Liver (tissue), 3 donors: ENCODE results near the gene TMOD2.

Experiments used
- CTCF ChIP-seq: fragments of 150-350 bp; IDR thresholded peaks from 2 replicates; pipeline ENCODE4 v1.5.1; 2017; ENCODE audit warnings: improper control_type of control experiment, low read depth, low read length; ENCODE audit not compliant: missing input control
- MAX ChIP-seq: IDR thresholded peaks from 2 replicates; pipeline ENCODE4 v1.6.1; 2016; ENCODE audit warnings: antibody characterized with exemption
- TAF1 ChIP-seq: conservative IDR thresholded peaks from 2 replicates; pipeline ENCODE4 v1.6.1; 2016; ENCODE audit warnings: antibody characterized with exemption, mild to moderate bottlenecking
- YY1 ChIP-seq: IDR thresholded peaks from 2 replicates; pipeline ENCODE4 v1.6.1; 2016; ENCODE audit warnings: antibody characterized with exemption, mild to moderate bottlenecking
- donor health status: healthy.
- donor health status: healthy.

GRCh38 chr15:51718219-51718618 is 33.2 kb upstream of the TMOD2 start:
- TF ChIP-seq YY1 (no peak), CTCF (no peak), TAF1 (no peak), MAX (no peak)
